GM23338 (cell line): Measurements from ENCODE around the gene COL4A2.

Source experiments
- CREB1 ChIP-seq: fragments of 250-450 bp; sonication (Bioruptor Pico); IDR thresholded peaks from 2 replicates; pipeline ENCODE4 v1.5.0; 2020; ENCODE audit warnings: low read depth, mild to moderate bottlenecking, moderate library complexity
- EZH2 ChIP-seq: fragments of 200-600 bp; sonication (generic); IDR thresholded peaks from one replicate; pipeline ENCODE4 v1.8.0; 2017; ENCODE audit warnings: antibody characterized with exemption, mild to moderate bottlenecking, low read depth; ENCODE audit not compliant: unreplicated experiment
- EZH2phosphoT487 ChIP-seq: fragments of 200-600 bp; sonication (generic); IDR thresholded peaks from one replicate; pipeline ENCODE4 v1.8.1; 2018; ENCODE audit warnings: antibody characterized with exemption; ENCODE audit not compliant: unreplicated experiment
- JUNB ChIP-seq: IDR thresholded peaks from one replicate; pipeline ENCODE4 v1.6.1; 2016; ENCODE audit warnings: antibody characterized with exemption; ENCODE audit not compliant: unreplicated experiment
- POLR2AphosphoS5 ChIP-seq: IDR thresholded peaks from 2 replicates; pipeline ENCODE4 v1.6.1; 2016; ENCODE audit warnings: antibody characterized with exemption, low read depth
- REST ChIP-seq: IDR thresholded peaks from one replicate; pipeline ENCODE4 v1.6.1; 2018; ENCODE audit warnings: antibody characterized with exemption; ENCODE audit not compliant: unreplicated experiment
- TF ChIP-seq, protein P1 (sequence below), 2 experiments: fragments of 200-600 bp in 1 of 2; sonication (generic) in 1 of 2; conservative IDR thresholded peaks; 2 replicates each; pipeline versions ENCODE4 v1.5.1 to v1.6.1; 2016 to 2017; ENCODE audit warnings: antibody characterized with exemption in 2 of 2, low read depth in 2 of 2, mild to moderate bottlenecking in 2 of 2, moderate library complexity in 1 of 2

DNA sequence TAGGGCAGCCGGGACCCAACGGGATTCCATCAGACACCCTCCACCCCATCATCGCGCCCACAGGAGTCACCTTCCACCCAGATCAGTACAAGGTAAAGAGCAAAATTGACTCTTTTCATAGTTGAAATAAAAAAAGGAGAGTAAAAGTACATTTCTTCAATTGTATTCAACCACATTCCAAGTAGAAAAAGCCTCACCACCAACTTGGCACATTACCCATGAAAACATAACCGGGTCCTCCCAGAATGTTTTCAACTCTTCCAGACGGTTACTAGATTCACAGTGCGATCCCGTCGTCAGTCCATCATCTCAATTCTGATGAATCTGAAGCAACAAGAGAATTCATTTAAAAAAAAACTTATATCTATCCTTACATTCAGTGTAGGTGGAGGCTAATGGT, 129.2 kb downstream of the COL4A2 start:
- TF ChIP-seq, protein P1, sequence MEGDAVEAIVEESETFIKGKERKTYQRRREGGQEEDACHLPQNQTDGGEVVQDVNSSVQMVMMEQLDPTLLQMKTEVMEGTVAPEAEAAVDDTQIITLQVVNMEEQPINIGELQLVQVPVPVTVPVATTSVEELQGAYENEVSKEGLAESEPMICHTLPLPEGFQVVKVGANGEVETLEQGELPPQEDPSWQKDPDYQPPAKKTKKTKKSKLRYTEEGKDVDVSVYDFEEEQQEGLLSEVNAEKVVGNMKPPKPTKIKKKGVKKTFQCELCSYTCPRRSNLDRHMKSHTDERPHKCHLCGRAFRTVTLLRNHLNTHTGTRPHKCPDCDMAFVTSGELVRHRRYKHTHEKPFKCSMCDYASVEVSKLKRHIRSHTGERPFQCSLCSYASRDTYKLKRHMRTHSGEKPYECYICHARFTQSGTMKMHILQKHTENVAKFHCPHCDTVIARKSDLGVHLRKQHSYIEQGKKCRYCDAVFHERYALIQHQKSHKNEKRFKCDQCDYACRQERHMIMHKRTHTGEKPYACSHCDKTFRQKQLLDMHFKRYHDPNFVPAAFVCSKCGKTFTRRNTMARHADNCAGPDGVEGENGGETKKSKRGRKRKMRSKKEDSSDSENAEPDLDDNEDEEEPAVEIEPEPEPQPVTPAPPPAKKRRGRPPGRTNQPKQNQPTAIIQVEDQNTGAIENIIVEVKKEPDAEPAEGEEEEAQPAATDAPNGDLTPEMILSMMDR (conservative IDR thresholded peaks at IDR 0.05; ENCODE audit: low read depth in 2 of 2) = no peak
- TF ChIP-seq EZH2phosphoT487 (no peak), POLR2AphosphoS5 (no peak), CREB1 (CRISPR knock-in tag) (no peak), REST (no peak), EZH2 (no peak), JUNB (no peak)
